ENCODE results near the gene GRPEL2.
"Not testable (repeated sequence)": the region's sequence is repeated elsewhere in the genome, so short reads cannot be mapped to it uniquely, and the experiment has no call there.

GRPEL2 gene

DNA sequence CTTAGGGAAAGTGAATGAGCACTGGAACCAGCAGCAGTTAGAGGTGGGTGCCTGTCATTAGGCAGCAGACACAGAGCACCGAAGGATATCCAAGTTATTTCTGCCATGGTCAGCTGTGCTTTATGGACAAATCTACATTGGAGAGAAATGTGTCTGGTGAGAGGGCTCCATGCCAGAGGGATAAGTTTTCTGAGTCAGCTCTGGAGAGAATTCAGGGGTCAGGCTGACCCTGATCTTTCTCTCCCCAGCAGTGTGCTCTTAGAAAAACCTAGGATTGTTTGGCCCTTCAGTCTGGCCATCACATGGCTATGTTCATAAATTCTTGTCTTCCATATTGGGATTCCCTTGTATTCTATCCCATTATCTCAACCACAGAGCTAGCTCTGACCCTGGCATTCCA is 42.7 kb downstream of the GRPEL2 start:
- in situ Hi-C loops (cut with MboI; ENCODE audit: low sequenced_read_pairs, unreplicated experiment), result no loop called here
- TF ChIP-seq CTCF (IDR thresholded peaks at IDR 0.05; ENCODE audit: borderline replicate concordance, control extremely low read depth, extremely low read depth, insufficient read depth, missing control alignments), result no peak
- no peak for DNase-seq (ENCODE audit: low spot score)

DNA sequence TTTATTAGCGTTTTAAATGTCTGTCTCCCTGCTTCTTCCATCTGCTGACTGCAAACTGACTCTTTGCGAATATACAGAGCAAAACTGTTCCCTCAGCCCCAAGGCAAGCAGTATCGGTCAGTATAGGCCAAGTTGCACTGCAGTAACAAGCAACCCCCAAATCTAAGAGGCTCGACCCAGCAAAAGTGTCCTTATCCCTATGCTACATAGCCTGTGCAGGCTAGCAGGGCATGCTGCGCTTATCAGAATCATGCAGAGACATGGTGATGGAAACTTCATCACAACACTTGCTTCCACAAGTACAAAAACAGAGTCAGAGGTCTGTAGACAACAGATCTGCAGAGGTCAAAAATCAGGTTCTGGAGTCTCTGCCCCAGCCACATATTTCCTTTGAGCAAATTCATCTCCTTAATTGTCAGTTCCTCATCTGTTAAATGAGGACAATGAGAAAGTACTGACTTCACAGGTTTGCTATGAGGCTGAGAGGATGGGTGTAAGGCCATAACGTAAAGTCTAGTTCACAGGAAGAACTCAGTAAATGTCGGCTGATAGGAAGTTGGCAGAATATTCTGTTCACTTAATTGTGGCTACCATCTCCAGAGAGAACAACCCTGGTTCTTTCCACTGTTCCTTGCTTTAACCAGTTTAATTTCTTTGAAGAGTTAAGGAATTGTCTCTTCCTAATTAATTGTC is 43.3 kb downstream of the GRPEL2 start:
- no peak for DNase-seq (ENCODE audit: low spot score)
- in situ Hi-C loops (cut with MboI; ENCODE audit: low sequenced_read_pairs, unreplicated experiment), result no loop called here
- no peak for TF ChIP-seq CTCF (IDR thresholded peaks at IDR 0.05; ENCODE audit: borderline replicate concordance, control extremely low read depth, extremely low read depth, insufficient read depth, missing control alignments)

DNA sequence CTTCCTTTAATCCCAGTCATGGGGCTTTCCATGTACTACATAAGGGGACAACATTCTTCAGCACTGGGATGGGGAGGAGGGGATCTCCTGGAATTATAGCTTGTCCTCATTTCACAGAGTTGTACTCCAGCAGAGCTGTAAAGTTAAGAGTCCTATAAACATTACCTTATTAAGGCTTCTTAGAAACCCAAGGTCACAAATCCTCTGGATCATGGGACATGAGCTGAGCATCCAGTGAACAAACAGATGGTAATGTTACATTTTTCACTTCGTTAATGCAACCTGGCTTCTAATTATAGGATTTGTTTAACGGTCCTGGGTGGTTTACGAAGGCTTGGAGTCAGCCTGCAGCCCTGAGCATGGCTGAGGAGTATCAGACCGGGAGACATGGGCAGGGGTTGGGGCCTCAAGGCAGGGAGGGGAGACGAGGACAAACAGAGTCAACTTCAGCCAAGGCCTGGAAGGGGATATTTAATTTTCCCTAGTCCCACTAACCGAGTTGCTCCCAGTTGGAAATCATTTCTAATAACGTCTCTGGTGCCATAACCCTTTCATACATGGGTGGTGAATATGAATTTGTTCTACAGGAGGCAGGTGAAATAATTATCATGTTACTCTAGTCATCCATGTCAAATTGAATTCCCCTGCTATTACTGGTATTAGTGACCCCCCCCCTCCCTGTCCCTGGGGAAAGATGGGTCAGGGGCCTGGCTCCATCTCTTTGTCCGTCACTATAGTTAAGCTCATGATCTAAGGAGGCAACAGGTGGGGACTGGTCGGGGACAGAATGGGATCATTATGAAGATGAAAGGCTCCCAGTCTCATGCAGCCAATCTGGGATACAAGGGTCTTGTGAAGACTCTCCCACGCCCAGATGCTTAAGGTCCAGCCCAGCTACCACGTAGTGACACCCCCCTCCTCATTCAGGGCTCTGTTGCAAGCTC is 44.5 kb downstream of the GRPEL2 start:
- no peak for TF ChIP-seq CTCF (IDR thresholded peaks at IDR 0.05; ENCODE audit: borderline replicate concordance, control extremely low read depth, extremely low read depth, insufficient read depth, missing control alignments)
- in situ Hi-C loops (cut with MboI; ENCODE audit: low sequenced_read_pairs, unreplicated experiment), result no loop called here
- DNase-seq (ENCODE audit: low spot score), result no peak

GRCh38 chr5:149391076-149391475 is 45.8 kb downstream of the GRPEL2 start:
- in situ Hi-C loops (cut with MboI; ENCODE audit: low sequenced_read_pairs, unreplicated experiment); DNase-seq (ENCODE audit: low spot score): not testable (repeated sequence)

DNA sequence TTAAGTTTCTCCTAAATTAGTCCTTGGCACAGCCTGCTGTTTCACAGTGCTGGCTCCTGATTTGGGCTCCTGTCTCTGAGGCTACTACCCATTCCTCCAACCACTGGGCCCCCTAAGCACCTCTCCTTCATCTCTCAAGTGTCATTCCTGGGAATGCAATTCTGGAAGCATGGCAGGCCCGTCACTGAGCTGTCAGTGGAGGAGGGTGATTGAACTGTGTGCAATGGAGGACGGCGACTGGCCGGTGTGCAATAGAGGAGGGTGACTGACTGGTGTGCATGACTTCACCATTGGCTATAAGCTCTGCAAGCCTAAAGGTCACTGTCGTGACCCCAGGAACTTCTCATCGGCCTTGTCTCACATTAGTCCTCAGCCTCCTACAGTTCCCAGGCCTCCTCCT is 46.2 kb downstream of the GRPEL2 start:
- DNase-seq (ENCODE audit: low spot score), result no peak
- TF ChIP-seq CTCF (IDR thresholded peaks at IDR 0.05; ENCODE audit: borderline replicate concordance, control extremely low read depth, extremely low read depth, insufficient read depth, missing control alignments), result no peak
- in situ Hi-C loops (cut with MboI; ENCODE audit: low sequenced_read_pairs, unreplicated experiment), result no loop called here

GRCh38 chr5:149392718-149393117 is 47.4 kb downstream of the GRPEL2 start:
- no peak for TF ChIP-seq CTCF (IDR thresholded peaks at IDR 0.05; ENCODE audit: borderline replicate concordance, control extremely low read depth, extremely low read depth, insufficient read depth, missing control alignments)
- in situ Hi-C loops (cut with MboI; ENCODE audit: low sequenced_read_pairs, unreplicated experiment), result no loop called here
- DNase-seq (ENCODE audit: low spot score), result no peak

GRCh38 chr5:149394996-149395395 is 49.7 kb downstream of the GRPEL2 start:
- not testable (repeated sequence) for DNase-seq (ENCODE audit: low spot score)

More at GRCh38 chr5:149394996-149395395, 49.7 kb downstream of the GRPEL2 start:
- in situ Hi-C loops (cut with MboI; ENCODE audit: low sequenced_read_pairs, unreplicated experiment), result not testable (repeated sequence)
